Measurements from ENCODE around the gene PLXNB2.

Gene PLXNB2

DNA sequence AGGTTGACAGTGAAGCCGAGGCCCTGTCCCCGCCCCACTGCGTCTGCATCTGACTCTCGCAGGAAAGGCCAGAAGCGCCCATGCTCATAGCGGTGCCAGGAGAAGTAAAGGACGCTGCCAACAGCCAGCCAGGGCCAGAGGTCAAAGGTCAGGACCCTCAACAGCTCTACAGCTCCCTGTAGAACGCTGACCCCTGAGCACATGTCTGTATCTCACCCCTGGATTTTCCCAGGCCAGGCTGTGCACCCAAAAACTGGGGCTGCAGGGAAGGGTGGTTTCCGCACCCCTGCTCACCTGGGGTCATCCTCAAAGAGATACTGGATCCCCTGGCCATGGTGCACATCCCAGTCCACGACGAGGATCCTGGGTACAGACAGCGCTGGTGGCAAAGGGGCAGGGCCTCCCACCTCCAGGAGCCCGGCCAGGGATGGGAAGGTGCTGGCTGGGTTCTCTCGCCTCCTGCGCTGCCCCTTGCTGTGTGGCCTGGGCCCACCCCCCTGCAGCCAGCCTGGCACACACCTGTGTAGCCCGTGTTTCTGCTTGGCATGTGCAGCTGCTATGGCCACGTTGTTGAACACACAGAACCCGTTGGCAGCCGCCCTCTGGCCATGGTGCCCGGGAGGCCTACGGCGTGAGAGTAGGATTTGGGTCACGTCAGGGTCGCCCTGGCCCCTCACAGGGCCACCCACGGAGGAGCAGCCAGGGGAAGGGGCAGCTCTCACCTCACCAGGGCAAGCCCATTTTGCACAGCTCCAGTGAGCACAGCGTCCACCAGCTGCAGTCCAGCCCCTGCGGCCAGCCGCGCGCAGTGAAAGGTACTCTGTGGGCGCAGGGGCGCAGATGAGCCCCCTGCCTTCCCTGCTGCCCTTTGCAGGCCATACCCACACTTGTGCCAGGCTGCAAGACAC lies 57.9 kb downstream of the PLXNB2 start:
- DNase-seq, result no peak

DNA sequence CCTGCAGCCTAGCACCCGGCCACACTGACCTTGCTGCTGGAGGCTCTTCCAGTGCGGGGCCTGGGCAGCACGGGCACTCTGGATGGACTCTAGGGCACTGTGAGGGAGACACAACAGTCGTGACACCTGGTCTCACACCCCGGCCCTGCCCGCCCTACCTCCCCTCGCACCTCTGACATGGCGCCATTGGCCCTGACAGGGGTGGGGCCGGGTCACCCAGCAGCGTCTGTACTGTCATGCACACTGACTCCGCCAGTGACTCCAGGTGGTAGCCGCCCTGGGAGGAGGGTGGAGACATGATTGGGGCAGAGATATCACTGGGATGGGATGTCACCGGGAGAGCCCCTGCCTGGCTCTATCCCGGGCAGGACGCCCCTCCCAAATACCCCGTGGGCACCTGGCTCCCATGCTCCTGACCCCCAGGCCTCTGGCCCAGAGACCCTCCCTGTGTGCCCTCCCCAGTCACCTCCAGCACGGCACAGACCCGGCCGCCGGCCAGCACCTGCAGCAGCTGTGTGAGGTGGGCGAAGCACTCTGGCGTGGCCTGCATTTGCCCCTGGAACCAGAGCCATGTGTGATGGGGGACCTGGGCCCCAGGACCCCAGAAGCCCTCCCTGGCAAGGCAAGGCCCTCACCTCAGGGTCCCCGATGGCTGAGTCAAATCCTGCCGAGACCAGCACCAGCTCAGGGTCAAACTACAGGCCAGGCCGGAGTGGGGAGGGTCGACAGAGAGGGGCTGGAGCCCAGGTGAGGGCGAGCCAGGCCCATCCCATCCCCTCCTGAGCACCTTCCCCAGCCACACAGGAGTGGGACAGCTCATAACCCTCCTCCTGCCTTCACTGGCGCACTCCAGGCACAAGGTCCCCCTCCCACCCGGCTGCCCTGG lies 59.0 kb downstream of the PLXNB2 start:
- DNase-seq, result no peak

DNA sequence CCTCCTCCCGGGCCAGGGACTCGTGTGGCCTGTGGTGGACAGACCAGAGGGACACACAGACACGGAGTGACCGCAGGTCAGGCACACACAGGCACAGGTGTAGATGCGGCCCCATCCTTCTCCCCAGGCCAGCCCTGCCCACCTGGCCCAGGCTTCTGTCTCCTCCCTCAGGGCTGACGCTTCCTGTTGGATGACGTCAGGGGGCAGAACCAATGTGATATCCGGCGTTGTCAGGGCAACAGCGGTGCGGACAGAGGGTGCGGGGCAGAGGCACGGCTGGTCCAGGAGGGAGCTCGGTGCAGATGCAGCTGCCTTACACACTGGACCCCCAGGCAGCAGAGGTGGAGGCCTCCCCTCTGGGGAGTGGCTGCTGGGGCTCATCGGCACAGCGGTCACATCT lies 59.7 kb downstream of the PLXNB2 start:
- no peak for DNase-seq

DNA sequence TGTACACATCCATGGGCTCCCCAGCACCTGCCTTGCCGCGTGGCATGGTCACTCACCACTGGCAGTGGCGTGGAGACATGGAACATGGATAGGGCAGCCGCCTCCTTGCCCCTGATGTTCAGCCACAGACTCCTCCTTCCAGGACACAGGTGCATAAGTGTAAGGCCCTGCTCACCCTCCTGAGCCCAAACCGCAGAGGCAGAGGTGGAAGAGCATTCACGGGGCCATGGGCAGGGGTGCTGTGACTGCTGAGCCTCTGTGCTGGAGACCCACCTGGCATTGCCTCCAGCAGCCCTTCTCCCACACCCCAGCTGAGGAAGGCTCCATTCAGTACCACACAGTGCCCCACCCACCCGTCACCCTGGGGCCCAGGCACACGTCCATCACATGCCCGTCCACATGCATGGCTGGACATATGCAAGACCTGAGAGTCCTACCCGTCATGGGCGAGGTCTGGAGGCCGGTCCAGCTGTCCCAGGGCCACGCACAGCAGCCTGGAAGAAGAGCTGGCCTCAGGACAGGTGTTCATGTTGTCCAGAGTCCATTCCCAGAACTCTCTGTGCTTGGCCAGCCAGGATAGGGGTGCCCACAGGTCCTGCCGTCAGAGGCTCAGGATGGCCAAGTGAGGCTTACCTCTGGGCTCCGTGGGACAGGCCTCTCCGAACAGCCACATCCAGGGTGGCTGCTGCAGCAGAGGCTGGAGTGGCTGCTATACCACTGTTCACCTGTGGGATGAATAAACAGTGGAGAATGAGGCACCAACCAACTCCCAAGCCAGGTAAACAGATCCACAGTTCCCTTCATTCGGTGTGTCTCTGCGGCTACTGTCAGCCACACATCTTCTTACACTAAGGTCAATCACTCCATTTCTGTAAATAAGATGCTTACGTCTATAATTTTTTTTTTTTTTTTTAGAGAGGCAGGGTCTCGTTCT lies 60.9 kb downstream of the PLXNB2 start:
- DNase-seq, result no peak

DNA sequence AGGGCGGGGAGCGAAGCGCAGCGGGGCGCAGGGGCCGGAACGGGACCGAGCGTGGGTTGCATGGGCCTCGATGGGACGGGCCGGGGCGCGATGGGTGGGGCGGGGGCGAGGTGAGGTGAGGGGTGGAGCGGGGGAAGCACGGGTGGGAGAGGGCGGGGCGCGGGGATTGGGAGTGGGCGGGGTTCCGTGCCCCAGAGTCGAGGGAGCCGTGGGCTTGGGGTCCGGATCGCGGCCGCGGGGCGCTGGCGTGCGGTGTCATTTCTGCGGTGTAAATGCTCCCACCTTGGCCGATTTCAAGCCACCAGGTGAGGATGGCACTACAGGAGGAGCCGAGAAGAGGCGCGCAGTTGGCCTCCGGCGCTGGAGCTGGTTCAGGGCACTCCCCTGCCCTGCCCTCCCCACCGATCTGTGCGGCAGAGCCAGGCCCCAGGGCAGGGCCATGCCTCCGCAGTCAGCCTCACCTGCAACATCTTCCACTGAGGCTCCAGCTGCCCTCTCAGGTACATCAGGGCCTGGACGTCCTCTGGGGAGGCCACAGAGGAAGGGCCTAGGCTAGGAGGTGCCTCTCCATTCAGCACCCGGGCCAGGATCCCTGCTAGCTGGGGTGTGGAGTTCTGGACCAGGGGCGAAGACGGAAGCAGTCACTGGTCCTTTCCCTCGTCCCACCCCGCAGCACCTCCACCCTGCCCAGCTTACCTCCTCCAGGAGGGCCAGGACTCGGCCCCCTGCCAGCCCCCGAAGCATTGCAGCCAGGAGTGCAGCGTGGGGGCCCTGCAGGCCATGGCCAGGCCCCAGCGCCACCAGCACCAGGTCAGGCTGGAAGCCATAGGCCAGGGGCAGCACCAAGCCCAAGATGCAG lies 62.0 kb downstream of the PLXNB2 start:
- DNase-seq, result peak; percentile 73

DNA sequence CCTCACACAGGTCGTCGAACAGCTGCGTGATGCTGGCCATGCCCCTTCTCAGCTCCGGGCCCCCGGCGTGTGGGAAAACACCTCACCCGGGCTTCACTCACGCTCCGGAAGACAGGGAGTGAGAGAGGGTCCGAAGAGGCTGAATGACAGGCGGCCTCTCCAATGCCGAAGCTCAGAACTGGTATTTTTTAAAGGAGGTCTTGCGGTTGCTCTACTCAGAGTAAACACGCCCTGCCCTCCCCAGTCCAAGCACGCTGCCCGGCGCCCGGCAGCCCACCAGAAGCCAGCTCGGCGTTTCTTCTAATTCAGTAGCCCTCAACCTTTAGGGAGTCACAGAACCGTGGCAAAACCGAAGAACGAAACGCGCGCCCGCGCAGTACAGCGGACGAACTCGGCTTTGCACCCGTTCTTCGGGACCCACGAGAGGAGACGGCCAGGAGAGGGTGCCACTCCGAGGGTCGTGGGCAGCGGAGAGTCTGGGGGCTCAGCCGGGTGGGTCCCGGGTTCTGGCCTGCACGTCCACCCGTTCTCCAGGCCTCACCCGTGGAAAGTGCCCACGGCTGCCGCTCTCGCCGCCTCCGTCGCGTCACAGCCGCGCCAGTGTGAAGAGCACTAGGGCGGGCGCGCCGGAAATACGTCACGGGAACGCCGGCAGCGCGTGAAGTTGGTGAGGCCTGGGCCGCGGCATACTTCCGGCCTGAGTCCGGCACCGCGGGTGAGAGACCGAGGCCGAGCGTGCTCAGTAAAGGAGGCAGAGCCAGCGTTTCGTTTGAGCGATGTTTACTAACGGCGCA lies 62.8 kb downstream of the PLXNB2 start, which contains the start of gene TUBGCP6:
Gene TUBGCP6 (minus strand): TSS at position 604 of the 794 bp plus-strand sequence. CDS start 564 bp downstream, at position 40.
- peak; percentile 86 for DNase-seq

DNA sequence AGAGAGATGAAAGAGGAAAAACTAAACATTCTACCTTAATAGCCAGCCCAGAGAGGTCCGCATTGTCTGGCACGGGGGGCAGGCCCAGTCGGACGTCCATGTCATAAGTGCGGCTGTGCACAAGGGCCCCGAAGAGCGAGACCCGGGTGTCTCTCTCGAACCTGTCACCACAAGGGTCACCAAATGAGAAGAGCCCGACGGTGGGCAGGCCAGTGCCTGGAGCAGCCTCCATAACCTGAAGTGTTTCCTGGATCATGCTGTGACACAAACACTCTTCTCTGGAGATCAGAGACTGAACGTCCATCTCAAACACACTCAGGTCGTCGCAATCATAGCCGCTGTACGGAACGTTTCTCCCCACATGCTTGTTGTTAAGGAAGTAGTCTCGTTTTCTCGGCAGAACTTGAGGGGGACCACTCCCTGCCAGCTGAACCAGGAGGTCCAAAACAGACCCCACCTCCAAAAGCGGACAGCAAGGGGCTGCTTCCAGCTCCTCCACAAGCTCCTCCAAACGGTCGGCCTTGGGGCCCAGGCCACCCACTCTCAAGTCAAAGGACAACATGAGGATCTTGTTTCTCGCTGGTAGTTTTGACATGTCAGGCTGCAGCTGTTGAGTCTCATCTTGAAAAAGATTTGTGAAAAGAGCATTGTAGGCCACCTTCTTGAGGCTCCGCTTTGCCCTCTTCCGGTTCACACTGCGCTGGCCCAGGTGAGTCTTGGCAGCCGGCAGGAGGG lies 63.6 kb downstream of the PLXNB2 start:
- no peak for DNase-seq

DNA sequence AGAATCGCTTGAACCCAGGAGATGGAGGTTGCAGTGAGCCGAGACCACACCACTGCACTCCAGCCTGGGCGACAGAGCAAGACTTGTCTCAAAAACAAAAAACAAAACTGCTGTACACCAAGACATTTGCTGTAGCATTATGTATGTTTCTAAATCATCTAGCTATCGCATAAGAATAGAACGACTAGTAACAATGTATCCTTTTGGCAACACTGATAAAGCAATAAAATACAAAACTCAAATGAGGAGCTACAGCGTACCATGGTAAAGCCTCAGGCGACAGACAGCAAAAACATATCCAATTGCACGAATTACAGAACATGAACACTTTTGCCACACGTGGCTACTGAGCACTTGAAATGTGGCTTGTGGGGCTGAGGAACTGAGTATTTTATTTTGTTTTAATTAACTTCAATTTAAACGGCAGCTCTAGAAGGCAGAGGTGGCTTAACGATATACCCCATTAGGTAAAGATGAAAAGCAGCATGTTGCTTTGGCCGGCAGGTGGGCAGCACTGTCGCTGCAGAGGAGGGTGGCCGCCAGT lies 65.0 kb downstream of the PLXNB2 start:
- DNase-seq, result no peak

DNA sequence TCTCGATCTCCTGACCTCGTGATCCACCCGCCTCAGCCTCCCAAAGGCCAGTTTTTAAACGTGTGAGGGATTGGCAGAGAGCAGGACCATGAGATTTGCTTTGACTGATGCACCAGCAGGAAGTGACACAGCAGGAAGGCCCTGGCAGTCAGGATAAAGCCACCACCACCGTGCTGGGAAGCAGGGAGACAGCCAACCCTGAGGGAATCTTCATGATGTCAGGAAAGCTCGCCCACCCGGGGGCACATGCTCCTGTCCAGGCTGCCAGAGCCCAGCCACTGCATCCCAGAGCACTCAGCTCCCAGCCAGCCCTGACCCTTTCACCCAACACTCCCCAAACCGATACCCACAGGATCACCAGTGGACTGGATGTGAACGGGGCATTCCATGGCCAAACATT lies 68.7 kb downstream of the PLXNB2 start:
- no peak for DNase-seq

DNA sequence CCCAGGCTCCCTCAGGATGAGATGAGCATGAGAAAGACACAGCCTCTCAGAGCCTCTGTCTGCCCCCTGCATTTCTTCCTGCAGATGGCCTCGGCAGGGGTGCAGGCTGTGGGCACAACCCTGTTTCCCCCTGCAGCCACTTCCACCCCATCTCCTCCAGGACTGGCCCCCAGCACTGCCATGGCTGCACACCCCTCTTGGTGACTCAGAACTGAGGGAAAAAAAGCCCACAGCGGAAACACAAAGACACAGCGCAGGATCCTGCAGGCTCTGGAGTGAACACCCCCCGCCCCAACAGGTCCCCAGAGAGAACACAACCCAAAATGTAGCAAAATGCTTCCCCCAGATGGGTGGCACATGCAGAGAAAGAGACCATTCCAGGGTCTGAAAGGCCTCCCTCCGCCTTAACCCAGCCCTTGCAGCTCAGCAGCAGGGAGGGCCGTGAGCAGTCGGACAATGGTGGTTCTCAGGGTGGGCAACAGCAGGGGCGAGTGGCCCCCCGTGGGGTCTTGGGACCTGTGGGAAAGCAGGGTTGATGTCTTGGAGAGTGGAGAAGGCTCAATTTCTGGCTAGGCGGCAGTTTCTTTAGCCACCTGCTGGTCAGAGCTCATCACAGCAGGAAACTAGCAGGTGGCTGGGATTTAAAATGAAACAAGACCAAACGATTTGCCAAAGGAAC lies 70.6 kb downstream of the PLXNB2 start:
- no peak for DNase-seq

DNA sequence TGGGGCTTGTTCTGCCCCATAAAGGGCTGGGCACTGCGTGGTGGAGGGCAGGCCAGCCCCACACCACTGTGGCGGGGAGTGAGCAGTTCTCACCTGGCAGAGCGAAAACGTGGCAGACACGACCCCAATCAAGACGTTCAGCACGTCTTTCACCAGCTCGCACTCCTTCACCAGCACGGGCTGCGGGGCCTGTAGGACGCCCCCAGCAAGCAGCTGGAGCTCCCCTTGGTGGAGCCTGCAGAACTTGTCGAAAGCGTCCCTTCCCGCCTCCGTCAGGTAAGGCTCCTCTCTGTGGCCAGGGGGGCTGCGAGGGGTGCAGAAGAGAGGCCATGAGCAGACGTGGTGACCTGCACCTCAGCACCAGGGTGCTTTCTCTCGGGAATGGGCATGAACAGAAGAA lies 74.2 kb downstream of the PLXNB2 start:
- no peak for DNase-seq

DNA sequence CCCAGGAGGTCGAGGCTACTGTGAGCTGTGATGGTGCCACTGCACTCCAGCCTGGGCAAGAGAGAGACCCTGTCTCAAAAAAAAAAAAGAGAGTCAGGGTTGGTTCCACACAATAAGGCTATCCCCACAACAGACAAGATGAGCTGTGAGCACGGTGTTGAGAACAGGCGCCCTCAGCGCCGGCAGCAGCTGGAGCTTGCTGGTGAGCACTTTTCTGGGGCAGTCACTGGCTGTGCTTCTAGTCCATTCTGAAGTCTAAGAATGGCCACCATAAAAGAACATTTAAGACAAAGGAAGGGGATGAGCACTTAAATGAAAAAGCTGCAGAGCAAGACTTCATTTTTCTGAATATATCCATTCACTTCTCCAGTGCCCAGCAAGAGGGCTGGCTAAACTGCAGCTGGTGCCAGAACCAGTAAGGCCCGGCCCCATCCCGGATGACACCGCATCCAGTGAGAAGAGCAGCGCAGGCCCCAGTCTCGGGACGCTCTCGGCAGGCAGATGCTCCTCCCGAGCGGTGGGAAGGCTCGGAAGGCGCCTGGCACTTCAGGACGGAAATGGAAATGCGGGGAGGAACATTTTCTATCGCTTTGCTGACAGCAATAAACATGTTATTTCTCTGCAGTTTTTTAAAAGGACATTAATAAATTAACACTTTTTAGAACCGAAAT lies 74.8 kb downstream of the PLXNB2 start:
- no peak for DNase-seq

DNA sequence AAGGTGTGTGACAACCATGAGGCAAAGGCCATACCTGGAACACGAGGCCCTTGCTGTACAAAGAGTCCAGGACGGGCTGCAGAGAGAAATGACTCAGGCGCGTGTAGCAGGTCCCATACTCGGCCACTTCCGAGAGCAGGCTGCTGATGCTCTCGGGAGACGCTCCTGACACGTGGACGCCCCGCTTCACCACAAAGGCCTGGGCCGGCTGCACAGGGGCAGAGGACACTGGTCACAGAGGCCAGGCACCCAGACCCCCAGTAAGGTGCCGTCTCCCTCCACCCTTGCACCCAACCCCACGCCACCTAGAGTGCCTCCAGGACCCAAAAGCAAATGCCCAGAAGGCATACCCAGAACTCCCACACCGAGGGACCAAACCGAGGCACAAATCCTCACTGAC lies 78.1 kb downstream of the PLXNB2 start:
- DNase-seq, result no peak

DNA sequence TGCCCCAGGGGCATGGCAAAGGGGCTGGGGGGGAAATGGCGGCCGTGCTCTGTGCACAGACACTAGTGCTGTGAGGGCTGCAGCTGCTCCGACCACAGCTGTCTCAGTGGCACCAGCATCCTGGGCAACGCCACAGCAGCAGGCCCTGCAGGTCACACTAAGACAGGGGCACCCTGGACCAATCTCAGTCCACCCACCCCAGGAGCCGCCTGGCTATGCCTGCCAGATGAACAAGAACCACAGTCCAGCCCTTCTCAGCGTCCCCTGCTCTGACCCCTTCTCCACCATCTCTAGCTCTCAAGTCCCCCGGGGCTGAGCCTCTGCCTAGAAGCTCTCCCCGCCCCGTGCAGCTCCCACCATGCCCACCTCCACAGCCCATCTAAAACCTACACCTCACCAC lies 79.1 kb downstream of the PLXNB2 start:
- DNase-seq, result no peak

DNA sequence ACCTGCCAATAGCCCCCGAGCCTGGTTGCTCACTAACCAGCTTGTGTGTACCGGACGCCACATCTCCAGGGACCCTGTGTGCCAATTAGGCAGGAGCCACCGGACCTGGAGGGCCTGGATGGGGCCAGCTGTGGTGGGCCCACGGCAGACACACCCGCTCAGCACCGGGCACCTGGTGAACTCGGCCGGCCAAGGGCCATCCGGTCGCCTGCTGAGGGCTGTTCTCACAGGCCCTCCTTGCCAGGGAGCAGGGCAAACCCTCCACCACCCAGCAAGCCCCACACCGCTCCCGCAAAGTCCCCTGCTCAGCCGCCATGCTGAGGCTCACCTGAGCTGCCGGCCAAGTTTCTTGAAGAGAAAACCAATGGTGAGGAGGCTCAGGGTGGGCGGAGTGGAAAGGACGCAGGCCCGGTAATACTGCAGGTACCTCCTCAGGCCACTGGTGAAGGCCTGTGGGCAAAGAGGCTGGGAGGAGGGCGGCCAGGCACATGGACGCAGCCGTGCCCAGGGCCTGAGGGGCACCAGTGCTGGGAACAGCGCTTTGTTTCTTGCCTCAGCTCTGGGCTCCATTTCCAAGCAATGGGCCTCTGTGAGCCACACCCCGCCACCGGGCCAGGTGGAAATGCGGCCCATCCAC lies 79.7 kb downstream of the PLXNB2 start:
- no peak for DNase-seq

DNA sequence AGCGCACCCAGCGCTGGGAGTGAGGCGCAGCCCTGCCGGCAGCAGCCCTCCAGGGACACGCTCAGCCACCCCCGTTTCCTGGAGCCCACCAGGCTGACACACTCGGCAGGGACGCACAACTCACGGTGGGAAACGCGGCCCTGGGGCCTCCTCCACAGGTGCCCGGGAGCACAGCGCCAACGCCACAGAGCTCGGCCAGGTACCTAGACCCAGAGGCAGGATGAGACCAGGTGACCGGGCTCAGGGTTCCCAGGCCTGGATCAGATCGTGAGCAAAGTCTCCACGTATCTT lies 80.6 kb downstream of the PLXNB2 start:
- no peak for DNase-seq

DNA sequence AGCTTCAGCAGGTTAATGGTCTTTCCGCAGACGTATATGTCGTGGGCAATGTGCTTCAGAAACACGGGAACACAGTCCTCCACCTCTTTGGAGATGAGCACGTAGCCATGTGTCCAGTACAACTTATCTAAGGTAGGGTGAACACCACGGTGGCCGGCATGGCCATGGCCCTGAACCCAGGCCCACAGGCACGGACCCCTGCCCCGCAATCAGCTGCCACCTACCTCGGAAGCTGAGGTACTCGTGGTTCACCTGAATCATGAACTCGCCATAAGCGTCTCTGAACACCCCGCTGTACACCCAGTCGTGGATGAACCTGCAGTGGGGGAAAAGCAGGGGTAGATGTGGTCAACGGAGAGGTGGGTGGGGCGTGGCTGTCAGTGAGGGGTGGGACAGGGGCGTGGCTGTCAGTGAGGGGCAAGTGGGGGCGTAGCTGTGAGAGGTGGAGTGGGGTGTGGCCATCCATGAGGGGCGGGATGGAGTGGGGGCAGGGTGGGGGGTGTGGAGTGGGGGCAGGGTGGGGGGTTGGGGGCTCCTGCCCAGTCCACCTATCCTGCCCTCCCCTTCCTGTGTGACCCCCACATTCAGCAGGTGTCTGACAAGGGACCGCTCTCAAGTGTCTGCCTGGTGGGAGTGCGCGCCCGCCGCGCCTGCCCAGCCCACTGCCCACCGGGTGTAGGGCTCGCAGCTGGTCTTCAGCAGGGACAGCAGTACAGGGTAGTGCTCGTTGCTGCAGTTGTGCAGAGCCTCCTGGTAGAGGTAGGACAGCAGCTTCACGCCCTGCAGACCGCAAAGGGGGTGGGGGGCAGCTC lies 81.2 kb downstream of the PLXNB2 start:
- no peak for DNase-seq
